SH-SY5Y (cell line): ENCODE results near the gene SH3TC1.

Experiments
- GATA2 ChIP-seq: IDR thresholded peaks from 2 replicates; pipeline ENCODE4 v1.6.1; 2011; ENCODE audit warnings: mild to moderate bottlenecking, low read depth, low read length
- GATA3 ChIP-seq: IDR thresholded peaks from 2 replicates; pipeline ENCODE4 v1.6.1; 2011; ENCODE audit warnings: low read depth, mild to moderate bottlenecking, low read length, moderate library complexity

GRCh38 chr4:8155660-8156421 lies 43.2 kb upstream of the SH3TC1 start:
- TF ChIP-seq GATA2: no peak
- TF ChIP-seq GATA3: no peak
